Measurements from ENCODE around the gene TNFRSF8. TPM values are rescaled to one million over a fixed set of nuclear protein-coding genes. Genes with fewer than 3 reads are reported as not detected.
A peak's percentile ranks its signal among the peaks of the same experiment; 100 is the strongest.

The TNFRSF8 gene
- total RNA-seq, 6 experiments from 2014 or later = 0.07 TPM; not detected in 5

DNA sequence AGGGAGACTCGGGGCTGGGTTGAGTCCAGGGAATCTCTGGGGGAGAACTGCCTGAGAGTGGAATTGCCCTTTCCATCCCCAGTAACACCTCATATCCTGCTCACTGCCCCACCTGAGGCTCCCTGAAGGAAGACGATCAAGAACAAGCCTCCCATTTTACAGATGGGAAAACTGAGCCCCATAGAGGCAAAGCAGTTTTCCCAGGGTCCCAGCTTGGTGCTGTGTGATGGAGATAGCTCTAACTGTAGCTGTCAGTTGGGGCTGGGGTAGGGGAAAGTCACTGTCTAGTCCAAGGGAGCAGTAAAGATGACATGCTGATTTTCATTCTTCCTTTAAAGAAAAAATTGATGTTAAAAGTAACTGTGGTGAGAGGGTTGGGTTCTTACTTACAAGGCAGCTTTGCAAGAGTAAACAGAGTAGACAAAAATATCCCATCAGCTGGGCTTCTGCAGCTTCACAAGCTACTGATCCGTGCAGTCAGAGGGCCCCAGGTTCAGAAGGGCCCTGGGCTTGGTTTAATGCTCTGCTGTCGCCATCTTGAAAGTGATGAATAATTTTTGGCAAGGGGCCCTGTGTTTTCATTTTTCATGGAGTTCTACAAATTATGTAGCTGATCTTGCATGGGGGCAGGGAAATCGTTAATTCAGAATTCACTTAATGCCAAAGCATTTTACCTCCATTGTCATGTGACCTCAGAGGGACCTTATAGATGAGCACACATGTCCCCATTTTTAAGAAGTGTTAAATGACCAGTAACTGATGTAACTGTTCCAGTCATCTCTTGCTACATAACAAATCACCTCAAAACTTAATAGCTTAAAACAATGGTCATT, 86.1 kb downstream of the TNFRSF8 start:
- peaks cover 32% of the 10 kb centered on the region for H3K4me1 Mint-ChIP-seq (ENCODE audit: low read depth)
- peaks cover 4% of the 10 kb centered on the region; the same call in 1 of the 2 replicates for H3K9me3 Mint-ChIP-seq
- no peaks in the 10 kb centered on the region; the same call in 1 of the 2 replicates for H3K27me3 Mint-ChIP-seq (ENCODE audit: insufficient read depth)
- no peak overlapping the region for H3K4me3 Mint-ChIP-seq
- DNase-seq = no peak
- no peak overlapping the region for H3K27ac Mint-ChIP-seq
- TF ChIP-seq, protein P1, sequence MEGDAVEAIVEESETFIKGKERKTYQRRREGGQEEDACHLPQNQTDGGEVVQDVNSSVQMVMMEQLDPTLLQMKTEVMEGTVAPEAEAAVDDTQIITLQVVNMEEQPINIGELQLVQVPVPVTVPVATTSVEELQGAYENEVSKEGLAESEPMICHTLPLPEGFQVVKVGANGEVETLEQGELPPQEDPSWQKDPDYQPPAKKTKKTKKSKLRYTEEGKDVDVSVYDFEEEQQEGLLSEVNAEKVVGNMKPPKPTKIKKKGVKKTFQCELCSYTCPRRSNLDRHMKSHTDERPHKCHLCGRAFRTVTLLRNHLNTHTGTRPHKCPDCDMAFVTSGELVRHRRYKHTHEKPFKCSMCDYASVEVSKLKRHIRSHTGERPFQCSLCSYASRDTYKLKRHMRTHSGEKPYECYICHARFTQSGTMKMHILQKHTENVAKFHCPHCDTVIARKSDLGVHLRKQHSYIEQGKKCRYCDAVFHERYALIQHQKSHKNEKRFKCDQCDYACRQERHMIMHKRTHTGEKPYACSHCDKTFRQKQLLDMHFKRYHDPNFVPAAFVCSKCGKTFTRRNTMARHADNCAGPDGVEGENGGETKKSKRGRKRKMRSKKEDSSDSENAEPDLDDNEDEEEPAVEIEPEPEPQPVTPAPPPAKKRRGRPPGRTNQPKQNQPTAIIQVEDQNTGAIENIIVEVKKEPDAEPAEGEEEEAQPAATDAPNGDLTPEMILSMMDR (IDR thresholded peaks at IDR 0.05) = no peak
- peaks cover 8% of the 10 kb centered on the region for H3K36me3 Mint-ChIP-seq (ENCODE audit: low read depth)

DNA sequence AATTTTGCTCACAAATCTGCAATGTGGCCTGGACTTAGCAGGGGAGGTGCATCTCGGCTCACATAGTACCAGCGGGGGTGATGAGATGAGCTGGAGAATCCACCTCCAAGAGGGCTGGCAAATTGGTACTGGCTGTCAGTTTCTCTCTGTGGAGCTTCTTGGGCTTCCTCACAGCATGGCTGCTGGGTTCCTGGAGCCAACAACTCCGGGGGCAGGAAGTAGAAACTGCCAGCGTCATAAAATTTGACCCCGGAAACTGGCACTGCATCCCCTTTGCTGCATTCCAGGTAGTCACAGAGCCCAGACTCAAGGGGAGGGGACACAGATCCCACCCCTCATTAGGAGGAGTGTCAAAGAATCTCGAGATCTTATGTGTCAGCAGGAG, 86.7 kb downstream of the TNFRSF8 start:
- Mint-ChIP-seq H3K4me3 (no peak overlapping the region), H3K27ac (no peak overlapping the region), H3K27me3 (ENCODE audit: insufficient read depth) (no peaks in the 10 kb centered on the region; the same call in 1 of the 2 replicates), H3K36me3 (ENCODE audit: low read depth) (peaks cover 8% of the 10 kb centered on the region), H3K4me1 (ENCODE audit: low read depth) (peaks cover 30% of the 10 kb centered on the region), H3K9me3 (peaks cover 4% of the 10 kb centered on the region; the same call in 1 of the 2 replicates)
- TF ChIP-seq, protein P1 (IDR thresholded peaks at IDR 0.05) = no peak
- no peak for DNase-seq

DNA sequence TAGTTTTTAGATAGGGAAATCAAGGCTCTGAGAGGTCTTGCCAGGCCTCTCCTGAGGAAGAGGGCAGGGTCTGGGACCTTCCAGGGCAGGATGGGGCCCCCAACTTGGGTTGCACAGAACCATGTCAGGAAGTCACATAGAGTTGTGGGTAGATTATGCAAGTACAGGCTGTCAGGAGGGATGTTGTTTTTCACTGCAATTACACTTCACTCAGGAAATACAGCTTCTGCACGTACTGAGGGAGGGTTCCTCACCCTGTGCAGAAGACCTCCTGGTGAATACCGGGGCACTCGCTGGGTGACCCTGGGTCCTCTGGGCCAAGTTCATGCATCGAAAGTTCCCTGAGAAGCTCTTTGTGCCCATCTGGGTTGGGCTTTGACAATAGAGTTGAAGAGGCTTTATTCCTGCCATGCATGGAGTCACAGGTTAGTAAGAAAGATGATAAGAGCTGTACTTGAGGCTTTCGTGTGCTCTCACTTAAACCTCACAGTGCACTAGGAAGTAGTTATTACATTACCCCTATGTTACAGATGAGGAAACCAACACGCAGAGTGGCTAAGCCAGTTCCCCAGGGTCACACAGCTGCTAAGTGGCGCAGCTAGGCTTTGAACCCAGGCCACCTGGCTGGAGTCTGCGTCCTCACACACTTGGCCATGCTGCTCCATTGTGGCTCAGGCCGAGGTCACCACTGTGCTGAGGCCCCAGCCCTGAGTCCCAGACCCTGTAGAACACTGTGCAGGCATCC, 87.5 kb downstream of the TNFRSF8 start:
- Mint-ChIP-seq H3K36me3 (ENCODE audit: low read depth) (peaks cover 8% of the 10 kb centered on the region), H3K9me3 (peaks cover 4% of the 10 kb centered on the region; the same call in 1 of the 2 replicates), H3K27ac (no peak overlapping the region), H3K4me3 (no peak overlapping the region), H3K4me1 (ENCODE audit: low read depth) (peaks cover 30% of the 10 kb centered on the region), H3K27me3 (ENCODE audit: insufficient read depth) (no peaks in the 10 kb centered on the region; the same call in 1 of the 2 replicates)
- TF ChIP-seq, protein P1 (IDR thresholded peaks at IDR 0.05) = no peak
- DNase-seq = no peak

DNA sequence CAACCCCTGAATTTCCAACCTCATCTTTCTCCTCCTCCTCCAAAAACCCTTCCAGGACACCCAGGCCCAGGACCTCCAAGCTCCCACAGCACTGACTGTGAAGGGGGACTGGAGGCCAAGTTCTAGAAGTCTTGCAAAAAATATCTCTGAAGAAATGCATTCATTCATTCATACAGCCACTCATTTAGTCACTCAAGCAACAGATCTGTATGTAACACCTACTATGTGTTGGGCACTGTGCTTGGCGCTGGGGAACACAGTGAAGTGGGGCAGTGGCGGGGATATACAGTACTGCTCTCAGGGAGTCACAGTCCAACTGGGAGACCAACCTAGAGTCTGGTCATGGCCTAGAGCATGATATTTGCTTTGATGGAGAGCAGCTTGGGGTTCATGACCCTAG, 88.4 kb downstream of the TNFRSF8 start:
- H3K4me1 Mint-ChIP-seq (ENCODE audit: low read depth) = peaks cover 30% of the 10 kb centered on the region
- H3K9me3 Mint-ChIP-seq = peaks cover 4% of the 10 kb centered on the region; the same call in 1 of the 2 replicates
- no peaks in the 10 kb centered on the region for H3K27me3 Mint-ChIP-seq (ENCODE audit: insufficient read depth)
- H3K27ac Mint-ChIP-seq = no peak overlapping the region
- TF ChIP-seq, protein P1 (IDR thresholded peaks at IDR 0.05) = no peak
- DNase-seq = no peak
- H3K36me3 Mint-ChIP-seq (ENCODE audit: low read depth) = peaks cover 8% of the 10 kb centered on the region
- no peak overlapping the region for H3K4me3 Mint-ChIP-seq

DNA sequence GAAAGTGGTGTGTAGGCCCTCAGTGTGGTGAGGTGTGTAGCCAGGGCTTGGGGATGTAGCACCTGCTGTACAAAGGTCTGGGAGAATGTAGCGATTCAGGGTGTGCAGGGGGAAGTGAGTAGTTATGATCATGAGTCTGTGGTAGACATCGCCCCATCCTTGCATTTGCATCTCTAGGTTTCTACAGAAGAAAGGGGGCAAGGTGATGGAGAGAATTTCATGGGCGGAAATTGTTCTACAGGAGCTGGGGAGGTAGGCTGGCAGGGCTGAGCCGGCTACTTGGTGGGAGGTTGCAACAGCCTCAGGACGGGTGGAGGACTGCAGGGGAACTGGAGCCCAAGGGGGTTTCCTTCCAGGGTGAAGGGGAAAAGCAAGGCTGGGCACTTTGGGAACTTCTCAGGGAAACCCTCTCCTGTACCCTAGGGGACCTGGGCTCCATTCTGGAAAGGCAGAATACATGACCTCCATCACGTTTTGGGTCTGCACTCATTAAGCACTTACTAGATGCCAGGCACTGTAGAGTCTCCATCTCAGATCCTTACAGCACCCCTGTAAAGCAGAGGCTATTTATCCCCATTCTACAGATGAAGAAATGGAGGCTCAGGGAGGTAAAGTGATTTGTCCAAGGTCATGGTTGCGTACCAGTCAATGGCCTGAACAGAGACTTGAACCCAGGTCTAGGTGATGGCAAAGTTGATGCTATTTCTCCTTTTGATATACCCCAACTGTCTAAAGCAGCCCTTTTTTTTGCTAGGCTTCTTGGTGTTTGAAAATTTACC, 89.2 kb downstream of the TNFRSF8 start:
- peaks cover 24% of the 10 kb centered on the region for H3K4me1 Mint-ChIP-seq (ENCODE audit: low read depth)
- H3K27ac Mint-ChIP-seq = peak overlapping the region; percentile 95; the same call in 1 of the 2 replicates
- no peaks in the 10 kb centered on the region for H3K27me3 Mint-ChIP-seq (ENCODE audit: insufficient read depth)
- no peak for DNase-seq
- peaks cover 8% of the 10 kb centered on the region for H3K36me3 Mint-ChIP-seq (ENCODE audit: low read depth)
- no peak overlapping the region for H3K4me3 Mint-ChIP-seq
- peaks cover 4% of the 10 kb centered on the region; the same call in 1 of the 2 replicates for H3K9me3 Mint-ChIP-seq
- TF ChIP-seq, protein P1 (IDR thresholded peaks at IDR 0.05) = no peak

Data from HFFc6 (cell line).